Breast epithelium (tissue), 3 donors: ENCODE data around the gene TTC27.

Source experiments
- CTCF ChIP-seq, 3 donors: fragments of 450-650 bp; IDR thresholded peaks; one replicate each; pipeline ENCODE4 v1.5.1; 2016 to 2017; ENCODE audit warnings: antibody characterized with exemption in 3 of 3, mild to moderate bottlenecking in 3 of 3, moderate library complexity in 3 of 3
- POLR2A ChIP-seq: fragments of 450-650 bp; IDR thresholded peaks from one replicate; pipeline ENCODE4 v1.6.1; 2016; ENCODE audit warnings: antibody characterized with exemption, mild to moderate bottlenecking, moderate library complexity
- POLR2AphosphoS5 ChIP-seq, 3 donors: sonication (generic); formaldehyde crosslinking; IDR thresholded peaks; one replicate each; pipeline ENCODE4 v1.6.1; 2017; ENCODE audit warnings: antibody characterized with exemption in 3 of 3

DNA sequence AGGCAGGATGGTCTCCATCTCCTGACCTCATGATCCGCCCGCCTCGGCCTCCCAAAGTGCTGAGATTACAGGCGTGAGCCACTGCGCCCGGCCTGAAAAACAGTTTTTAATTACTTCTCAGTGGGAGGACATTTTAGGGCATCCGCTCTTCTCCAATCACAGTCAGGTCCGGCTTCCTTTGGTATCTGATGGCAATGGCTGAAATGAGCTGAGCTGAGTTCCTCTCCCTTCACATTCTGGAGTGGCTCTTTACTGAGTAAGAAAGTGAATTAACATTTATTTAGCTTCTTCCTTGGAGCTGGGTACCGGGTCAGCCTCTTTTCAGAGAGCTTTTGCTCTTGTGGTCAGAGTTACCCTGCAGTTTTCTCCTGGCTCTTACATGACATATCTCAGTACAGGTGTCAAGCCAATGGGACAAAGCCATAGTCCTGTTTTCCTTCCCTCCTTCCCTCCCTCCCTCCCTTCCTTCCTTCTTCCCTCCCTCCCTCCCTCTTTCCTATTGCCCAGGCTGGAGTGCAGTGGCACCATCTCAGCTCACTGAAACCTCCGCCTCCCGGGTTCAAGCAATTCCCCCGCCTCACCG is 1.1 kb upstream of the TTC27 start:
- TF ChIP-seq CTCF (IDR thresholded peaks at IDR 0.05) = no peak
- no peak for TF ChIP-seq POLR2A
- TF ChIP-seq POLR2AphosphoS5 (IDR thresholded peaks at IDR 0.05) = no peak
